HL-60/S4 treated with phorbol 12-myristate 13-acetate at 8.2 ng/mL for 4 days and 3 days (cell line): ENCODE results near the gene SOX13.

ENCODE experiments used
- in situ Hi-C: fragments of 300-500 bp; cut with MboI; formaldehyde crosslinking; loops from 2 replicates; pipeline ENCODE4 v1.15.0; 2022; ENCODE audit warnings: low sequenced_read_pairs

The SOX13 gene

DNA sequence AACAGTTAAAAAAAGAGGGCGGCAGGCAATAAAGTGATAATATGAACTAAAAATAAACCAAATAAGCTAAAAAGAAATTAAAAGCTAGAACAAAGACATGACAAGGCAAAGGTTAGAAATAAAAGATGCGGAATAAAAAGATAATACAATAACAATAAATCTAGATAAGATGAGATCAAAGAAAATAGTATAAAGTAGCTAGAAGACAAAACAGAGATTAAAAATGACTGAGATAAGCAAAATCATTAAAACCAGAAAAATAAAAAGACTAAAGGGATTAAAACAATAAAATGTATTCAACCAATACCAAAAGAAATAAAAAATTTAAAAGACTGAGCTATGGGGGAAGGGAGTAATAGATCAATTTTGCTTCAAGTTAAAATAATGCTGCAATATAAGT is 10.8 kb upstream of the SOX13 start:
- in situ Hi-C loops, result no loop called here

DNA sequence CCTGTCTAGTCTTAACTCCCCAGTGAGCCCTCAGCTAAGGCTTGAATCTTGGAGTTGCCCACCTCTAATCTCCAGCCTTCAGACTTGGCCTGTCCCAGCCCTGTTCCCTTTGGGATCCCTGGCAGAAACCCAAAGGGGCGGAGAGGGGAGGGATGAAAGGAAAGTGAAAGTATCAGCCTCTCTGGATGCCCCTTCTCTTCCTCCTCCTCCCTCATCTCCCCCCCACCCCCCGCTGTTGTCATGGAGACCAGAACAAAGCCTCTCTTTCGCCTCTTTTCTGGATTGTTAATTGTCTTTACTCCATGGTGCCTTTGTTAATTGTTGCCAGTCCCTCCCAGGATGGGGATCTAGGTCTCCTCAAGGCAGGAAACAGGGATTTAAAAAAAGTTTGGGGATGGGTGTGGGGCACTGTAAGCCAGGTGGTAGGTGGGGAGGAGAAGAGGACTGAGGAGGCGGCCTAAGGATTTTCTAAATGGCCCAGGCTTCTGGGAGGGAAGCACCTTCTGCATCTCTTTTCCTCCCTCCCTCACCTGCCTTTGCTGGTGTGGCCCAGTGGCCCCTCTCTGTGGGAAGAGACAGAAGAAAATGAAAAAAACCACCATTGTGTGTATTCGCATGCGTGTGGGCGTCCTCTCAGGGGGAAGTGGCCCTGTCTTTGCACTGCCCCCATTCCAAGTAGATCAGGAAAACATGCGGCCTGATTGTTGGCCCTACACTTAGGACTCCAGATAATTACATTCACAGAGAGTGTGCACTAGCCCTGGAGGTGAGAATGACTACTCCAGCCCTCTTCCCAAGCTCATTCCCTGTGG is 7.5 kb upstream of the SOX13 start:
- in situ Hi-C loops, result no loop called here

DNA sequence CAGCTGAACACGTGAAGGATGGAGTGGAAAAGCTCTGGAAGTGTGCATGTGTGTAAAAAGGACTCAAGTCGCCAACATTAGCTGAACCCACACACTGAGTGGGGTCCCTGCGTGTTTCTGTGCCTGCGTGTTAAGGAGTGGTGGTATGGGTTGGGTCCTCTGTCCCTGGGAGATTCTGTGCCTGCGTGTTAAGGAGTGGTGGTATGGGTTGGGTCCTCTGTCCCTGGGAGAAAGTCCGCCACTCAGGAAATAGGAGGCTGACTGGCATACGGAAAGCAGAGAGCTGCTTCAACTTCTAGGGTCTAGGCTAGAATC is 7.0 kb upstream of the SOX13 start:
- in situ Hi-C loops, result no loop called here

DNA sequence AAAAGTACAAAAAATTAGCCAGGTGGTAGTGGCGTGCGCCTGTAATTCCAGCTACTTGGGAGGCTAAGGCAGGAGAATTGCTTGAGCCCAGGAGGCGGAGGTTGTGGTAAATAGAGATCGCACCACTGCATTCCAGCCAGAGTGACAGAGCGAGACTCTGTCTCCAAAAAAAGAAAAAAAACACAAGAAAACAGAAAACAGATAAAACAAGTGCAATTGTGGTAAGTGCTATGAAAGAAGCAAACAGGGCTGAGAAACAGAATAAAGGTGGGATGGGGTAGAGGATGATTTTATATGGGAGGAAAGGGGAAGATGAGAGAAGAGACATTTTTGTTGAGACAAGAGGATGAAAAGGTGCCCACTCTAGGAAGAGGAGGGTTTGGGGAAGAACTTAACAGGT is 5.0 kb upstream of the SOX13 start:
- in situ Hi-C loops, result no loop called here

DNA sequence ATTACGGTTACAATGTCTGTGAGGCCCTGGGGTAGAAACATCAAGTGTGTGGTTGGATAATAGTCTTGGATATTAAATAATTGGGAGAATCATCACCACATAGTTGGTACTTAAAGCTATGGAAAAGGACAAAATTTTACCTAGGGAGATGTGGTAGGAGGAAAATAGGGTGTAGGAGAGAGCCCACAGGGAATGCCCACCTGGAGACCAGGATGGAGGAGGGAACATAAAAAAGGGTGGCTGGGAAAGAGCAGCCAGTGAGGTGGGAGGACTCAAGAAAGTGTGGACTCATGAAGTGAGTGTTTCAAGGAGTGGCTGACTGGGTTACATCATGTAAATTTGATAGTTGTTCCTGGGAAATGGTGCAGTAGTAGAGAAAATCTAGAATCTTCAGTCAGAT is 3.0 kb upstream of the SOX13 start:
- in situ Hi-C loops, result no loop called here

DNA sequence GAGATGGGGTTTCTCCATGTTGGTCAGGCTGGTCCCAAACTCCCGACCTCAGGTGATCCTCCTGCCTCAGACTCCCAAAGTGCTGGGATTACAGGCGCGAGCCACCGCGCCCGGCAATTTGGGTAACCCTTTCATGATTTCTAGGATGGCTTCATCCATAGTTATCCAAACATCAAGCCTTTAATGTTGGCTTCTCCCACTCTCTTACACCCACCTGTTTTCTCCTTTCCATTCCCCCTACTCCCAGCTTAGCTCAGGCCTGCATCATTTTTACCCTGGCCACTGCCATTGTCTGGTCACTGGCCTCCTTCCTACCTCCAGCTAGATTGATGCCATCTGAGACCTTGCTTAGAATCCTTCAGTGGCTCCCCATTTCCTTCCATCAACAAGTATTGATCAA is 2.0 kb upstream of the SOX13 start:
- in situ Hi-C loops, result no loop called here

DNA sequence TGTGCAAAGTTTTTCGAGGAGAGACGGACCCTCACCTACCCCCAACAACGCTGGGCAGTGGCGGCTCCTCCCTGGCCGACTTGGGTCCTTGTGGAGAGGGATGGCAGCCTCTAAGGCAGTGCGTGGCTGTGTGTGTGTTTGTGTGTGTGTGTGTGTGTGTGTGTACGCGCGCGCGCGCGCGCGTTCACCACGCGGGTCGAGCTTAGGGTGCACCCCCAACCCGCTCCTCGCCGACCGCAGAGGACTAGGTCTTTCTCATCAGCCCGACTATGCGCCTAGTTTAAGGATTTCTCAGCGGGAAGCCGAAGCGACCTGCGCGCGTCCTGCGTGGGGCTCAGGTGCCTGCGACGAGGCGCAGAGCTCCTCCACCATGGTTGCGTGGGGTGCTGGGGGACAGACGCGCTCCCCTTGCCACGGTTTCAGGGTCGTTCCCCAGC is 940 bp downstream of the SOX13 start:
- in situ Hi-C loops, result no loop called here

DNA sequence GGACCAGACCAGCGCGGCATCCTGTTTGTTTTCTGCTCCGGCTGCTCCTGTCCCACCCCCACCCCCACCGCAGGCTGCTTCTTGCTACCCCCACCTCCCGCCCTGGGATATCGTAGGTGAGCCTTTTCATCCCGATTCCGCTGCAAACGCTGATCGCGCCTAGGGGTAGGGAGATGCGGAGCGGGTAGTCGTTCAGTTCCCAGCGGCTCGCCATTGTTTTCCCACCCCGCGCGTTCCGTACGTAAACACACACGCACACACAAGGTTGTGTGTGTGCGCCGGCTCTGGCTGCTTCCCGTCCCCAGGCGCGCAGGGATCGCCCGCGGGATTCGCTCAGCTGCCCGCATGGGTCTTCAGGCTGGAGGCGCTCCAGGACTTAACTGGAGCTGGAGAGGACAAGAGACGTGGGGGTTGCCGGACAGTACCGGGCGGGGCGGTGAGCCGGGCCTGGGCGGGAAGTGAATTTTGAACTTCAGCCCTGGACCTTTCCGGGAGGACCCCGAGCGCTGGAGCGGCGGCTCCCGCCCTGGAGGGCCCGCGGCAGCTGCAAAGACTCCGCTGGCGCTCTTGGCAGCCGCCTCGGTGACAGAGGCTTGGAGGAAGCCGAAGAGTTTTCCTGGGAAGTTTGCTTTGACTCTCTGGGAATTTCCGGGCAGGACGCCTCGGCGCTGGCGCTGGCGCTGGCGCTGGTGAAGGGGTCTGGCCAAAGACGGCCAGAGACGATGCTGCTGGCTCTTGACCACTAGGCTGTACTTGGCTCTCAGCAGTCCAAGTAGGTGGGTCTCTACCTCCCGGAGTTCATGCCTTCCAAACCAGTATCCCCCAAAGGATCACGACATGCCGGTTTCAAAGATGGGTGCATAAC is 1.6 kb downstream of the SOX13 start:
- in situ Hi-C loops, result no loop called here

DNA sequence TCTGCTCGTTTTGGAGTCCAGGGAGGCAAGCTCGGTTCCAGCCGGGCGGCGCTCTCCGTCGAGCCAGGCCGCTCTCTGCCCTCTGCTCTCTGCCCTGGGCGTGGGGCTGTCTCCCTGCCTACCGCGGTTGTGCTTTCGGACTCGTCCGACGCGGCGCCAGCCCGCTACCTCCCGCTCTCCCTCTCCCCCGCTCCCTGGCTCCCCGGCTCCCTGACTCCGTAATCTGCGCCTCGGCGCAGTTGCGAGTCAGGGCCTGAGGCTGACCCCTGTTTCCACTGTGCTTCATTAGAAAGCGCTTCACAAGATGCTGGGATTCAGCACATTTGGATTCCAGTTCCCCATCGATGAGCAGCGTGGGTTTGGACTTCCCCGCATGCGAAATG is 2.2 kb downstream of the SOX13 start:
- in situ Hi-C loops, result no loop called here

DNA sequence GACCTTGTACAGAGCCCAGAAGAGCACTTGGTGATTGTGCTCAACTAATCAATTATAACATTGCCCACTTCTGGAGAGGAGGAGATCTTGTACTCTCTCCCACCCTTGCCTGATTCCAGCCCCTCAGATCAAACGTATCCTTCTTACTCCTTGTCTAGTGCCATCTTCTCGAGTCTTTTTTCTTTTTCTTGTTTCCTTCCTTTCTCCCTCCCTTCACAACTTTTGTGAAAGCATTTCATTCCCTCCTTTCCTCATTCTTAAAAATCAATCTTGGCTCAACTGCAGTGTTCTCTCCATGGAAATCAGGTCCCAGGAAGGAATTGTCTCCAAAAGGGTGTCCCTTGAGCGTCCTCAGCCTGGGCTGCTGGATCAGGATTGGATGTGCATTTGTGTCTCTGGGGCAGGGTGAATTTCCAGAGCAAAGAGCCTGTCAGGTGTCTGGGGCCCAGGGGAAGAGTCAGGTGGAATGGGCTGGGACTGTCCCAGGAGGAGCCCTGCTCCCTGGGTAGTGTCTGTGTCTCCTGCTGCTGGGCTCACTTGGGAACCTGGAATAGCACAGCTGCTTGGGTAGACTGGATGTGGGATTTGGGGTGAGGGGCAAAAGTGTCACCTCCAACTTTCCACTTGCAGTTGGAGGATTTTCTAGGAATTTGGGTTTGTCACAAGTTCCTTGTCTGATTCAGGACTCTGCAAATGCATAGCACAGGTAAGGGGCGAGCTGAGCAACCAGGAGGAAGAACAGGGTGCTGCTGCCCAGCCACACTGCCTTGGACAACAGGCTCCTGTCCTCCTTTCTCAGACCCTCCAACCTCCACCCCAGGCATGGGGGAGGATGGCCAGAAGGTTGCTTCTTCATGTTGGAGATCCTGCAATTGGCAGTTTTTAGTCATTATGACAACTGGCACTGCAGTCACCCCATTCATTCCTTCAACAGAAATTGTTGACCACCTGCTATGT is 3.3 kb downstream of the SOX13 start:
- in situ Hi-C loops, result no loop called here

DNA sequence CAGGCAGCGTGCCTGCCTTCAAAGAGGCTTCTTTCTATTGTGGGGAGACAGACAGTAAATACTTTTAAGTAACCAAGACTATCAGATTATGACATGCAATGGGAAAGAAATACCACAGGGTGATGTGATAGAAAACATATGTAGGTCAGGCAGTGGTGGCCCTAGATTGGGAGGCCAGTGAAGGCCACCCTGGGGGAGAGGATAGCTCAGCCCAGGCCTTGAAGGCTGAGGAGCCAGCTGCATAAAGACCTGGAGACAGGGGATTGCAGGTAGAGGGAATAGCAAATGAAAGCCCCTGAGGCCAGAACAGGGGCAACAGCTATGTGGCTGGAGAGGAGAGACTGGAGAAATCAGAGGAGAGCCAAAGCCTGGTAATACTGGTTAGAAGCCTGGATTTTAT is 4.0 kb downstream of the SOX13 start:
- in situ Hi-C loops, result no loop called here

DNA sequence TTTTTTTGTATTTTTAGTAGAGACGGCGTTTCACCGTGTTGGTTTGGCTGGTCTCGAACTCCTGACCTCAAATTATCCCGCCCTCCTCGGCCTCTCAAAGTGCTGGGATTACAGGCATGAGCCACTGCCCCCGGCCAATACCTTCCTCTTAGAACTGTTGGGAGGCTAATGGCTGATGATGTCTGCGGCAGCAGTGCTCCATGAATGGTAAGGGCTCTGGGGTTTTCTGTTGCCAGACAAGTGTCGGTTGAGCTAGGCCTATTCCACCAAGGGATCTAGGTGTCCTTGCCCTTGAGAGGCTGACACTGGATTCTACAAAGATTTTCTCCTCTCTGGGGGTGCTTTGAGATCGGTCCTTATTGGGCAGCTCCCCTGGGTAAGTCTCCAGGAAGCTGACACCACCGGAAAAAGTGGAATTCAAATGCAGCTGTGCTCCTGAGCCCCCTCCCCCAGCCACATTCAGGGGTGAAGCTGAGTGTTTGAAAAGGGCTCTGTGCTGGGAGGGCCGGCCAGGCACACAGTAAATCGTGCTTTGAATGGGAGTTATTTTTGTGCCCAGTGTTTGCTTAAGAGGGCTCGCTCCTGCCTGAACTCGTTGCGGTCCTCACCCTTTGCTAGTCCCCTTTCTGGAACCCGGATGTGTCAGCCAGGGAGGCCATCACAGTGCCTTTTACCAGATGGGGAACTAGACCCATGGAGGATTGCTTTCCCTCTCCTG is 5.2 kb downstream of the SOX13 start:
- in situ Hi-C loops, result no loop called here

DNA sequence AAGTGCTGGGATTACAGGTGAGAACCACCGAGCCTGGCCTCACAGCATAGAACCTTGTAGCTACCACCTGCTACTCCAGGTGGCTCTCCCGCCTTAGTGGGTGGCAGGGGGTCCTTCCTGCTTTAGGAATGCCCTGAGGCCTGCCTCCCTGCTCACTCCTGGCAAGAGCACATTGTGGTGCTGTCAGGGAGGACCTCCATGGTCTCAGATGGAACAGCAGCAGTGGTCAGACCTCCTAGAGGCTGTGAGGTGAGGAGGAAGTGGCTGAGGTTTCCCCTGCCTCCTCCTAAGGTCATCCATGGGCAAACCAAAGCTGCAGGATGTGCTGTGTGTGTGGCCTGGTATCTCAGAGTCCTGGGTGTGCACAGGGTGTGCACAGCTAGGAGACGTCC is 6.7 kb downstream of the SOX13 start:
- in situ Hi-C loops, result no loop called here

DNA sequence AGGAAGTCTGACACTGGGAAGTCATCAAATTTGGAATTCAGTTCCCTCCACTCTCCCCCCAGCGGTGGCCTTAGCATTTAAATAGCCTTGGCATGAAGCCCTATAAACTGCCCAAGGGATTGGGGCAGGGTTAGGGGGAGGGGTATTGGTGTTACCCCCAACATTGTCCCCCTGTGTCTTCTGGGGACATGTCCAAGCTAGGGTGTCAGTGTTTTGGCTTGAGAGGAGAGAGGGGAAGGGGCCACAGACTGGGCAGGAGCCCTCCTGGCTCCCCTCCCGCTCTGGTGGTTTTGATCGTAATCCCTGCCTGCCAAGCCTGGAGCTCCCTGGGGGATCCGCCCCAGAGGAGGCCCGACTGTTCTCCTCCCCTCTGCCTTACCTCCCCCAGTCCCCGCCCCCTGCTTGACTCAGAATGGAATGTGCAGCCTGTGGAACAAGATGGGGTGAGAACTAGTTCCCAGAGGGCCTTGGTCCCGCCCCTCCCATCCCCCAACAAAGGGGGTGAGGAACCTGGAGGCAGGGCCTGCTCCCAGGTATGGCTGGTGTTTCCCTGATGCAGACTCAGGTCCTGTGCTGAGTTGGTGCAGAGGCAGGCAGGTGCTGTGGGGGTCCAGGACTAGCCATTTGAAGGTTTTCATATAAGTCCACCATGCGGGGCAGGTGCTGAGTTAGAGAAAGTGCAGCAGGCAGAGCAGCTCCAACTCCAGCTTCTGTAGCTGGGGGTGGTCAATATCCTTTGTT is 7.4 kb downstream of the SOX13 start:
- in situ Hi-C loops, result no loop called here

DNA sequence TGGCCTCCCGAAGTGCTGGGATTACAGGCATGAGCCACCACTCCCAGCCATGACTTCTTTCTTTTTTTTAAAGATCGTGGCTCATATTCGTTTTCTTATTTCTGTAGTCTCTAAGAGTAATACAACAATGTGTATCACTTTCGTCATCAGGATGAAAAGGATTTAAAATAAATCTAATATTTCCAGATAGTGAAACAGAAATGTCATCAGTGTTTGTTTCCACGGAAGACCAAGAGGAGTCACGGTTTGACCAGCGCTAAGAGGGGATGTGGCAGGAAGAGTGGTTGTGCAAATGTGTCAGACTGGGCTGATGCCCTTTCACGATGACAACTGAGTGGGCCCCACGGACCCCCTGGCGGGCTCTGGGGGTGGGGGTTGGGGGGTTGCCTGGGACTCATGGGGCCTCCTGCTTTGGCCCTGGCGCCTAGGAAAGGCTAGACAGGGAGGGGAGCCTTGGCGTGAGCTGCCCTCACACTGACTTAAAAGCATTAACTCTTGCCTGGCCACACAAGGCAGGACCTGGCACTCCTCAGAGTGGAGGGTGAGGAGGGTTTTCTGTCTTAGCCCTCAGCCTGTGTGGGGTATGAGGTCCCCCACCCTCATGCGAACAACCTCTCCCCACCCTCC is 8.4 kb downstream of the SOX13 start:
- in situ Hi-C loops, result no loop called here

DNA sequence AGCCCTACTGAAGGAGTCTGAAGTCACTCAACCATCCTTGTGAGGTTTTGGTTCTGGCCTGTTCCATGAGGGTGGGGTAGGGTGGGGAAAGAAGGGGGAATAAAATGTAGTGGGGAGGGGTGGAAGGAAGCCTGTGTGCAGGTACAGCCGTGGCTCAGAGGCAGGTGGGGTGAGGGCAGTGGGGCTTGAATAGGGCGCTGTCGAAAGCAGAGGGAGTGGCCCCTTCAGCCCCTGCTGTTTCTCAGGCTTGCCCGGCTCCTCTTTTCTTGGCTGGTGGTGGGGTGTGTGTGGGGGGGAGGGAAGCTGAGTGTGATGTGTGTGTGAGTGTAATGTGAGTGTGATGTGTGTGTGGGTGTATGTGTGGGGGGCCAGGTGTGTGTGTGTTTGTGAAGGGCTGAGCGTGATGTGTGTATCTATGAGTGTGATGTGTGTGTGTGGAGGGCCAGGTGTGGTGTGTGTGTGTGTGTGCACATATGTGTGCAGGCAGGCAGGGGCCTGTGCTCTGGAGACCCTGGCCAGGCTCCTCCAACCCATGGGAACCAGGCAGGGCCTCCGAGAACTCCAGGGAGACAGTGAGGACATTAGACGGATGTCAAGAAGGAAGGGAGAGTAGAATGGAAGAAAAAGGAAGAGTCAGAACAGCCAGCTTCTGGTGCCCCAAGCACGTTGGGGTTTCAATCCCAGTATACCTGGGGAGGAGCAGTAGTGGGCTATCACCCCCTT is 9.0 kb downstream of the SOX13 start:
- in situ Hi-C loops, result no loop called here

DNA sequence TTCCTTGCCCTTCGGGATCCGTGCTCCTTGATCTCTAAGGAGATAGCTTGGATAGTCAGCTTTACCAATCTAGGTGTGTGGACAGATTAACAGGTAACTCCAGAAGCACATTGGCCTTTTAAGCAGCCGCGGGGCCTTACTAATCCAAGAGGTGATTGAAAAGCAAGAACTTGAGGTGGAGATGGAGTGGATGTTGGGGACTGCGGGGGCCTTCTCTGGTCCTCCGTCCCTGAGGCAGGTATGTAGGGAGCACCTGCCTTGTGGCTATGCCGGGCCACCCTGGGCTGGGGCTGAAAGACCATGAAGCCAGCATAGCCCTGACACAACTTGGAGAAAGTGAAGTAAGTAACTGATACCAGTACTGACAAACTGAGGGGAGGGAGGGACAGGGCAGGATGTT is 10.6 kb downstream of the SOX13 start:
- in situ Hi-C loops, result no loop called here

DNA sequence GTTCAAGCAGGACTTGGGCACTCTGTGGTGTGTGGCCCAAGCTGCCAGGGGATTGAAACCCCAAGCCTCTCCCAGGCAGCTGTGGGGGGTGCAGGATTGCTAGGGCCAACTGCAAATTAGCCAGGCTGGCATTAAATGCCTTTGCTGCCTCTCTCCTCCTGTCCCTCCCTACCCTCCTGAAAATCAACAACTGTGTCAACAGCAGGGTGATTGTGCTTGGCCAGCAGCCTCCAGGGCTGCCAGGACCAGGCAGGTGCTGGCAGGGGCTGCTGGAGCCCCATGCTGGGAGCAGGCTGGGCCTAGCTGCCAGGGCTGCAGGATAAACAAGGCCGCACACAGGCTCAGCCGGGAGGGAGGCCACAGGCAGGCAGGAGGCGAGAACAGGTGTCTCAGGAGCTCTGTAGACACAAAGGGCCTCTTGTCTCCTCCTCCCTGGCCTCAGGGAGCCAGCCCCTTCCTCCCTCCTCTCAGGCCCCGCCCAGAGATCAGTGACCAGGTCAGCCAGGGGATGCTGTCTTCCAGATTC is 11.4 kb downstream of the SOX13 start:
- in situ Hi-C loops, result no loop called here

DNA sequence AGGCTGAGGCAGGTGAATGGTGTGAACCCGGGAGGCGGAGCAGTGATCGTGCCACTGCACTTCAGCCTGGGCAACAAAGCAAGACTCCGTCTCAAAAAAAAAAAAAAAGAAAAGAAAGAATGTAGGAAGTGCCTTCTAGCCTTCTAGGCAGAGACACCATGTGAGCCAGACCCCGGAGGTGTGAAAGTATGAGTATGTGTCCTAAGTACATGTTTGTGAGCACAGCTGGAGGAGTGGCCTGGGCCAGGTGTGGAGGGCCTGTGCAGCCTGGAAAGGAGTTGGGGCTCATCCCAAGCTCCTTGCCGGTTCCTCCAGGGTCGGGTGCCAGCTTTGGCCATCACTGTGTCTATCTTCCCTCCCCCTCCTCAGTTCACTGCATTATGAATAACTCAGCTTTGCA is 13.0 kb downstream of the SOX13 start:
- in situ Hi-C loops, result no loop called here
